ENCODE data around the gene VSX1.

Gene VSX1

DNA sequence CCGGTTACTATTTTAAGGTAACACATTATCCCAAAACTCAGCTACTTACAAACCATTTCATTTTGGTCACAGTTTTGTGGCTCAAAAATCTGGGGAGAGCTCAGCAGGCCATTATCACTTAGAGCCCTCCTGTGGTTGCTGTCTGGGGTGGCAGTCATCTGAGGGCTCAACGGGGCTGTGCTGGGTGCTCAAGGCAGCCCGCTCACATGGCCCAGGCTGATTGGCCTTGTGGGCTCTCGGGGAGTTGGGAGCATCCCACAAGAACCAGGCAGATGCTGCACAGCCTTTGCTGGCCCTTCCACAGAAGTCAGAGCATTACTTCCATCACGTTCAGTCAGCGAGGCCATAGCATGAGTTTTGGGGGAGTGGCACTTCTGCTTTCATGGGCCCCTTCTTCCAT is 6.3 kb upstream of the VSX1 start:
- TF ChIP-seq, protein P1, sequence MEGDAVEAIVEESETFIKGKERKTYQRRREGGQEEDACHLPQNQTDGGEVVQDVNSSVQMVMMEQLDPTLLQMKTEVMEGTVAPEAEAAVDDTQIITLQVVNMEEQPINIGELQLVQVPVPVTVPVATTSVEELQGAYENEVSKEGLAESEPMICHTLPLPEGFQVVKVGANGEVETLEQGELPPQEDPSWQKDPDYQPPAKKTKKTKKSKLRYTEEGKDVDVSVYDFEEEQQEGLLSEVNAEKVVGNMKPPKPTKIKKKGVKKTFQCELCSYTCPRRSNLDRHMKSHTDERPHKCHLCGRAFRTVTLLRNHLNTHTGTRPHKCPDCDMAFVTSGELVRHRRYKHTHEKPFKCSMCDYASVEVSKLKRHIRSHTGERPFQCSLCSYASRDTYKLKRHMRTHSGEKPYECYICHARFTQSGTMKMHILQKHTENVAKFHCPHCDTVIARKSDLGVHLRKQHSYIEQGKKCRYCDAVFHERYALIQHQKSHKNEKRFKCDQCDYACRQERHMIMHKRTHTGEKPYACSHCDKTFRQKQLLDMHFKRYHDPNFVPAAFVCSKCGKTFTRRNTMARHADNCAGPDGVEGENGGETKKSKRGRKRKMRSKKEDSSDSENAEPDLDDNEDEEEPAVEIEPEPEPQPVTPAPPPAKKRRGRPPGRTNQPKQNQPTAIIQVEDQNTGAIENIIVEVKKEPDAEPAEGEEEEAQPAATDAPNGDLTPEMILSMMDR (IDR thresholded peaks at IDR 0.05; ENCODE audit: control insufficient read depth, extremely low read depth, insufficient read depth), result no peak
- no peak overlapping the region for H3K4me3 ChIP-seq (ENCODE audit: low read depth, low read length)
- DNase-seq (ENCODE audit: low read depth), result no peak

DNA sequence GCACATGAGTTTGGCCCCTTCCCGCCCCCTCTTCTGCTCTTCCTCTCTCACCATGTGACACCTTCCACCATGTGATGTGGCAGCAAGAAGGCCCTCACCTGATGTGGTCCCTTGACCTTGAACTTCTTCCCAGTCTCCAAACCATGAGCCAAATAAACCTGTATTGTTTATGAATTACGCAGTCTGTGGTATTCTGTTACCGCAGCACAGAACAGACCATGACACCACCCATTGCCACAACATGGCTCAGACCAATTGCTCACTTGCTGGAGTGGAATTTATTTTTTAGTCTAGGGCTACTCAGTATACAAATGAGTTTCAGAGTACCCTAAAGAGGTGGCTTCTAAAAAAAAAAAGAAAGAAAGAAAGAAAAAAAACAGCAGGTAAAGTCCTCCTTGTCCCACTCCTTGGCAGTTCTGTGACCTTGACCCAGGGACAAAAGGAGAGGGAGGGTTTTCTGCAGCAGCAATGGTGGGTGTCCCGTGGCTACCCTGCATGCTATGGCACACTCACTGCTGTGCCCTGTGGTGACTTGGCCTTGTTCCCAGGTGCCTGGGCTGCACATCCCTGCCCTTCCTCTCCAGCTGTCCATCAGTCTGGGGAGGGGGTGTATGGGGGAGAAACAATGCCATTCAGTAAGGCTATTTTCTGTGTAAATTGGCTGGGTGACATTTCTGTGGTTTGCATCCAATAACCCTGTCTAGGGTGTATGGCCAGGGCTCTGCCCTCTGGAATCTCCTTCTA is 5.4 kb upstream of the VSX1 start:
- TF ChIP-seq, protein P1 (IDR thresholded peaks at IDR 0.05; ENCODE audit: control insufficient read depth, extremely low read depth, insufficient read depth), result no peak
- no peak for DNase-seq (ENCODE audit: low read depth)
- no peak overlapping the region for H3K4me3 ChIP-seq (ENCODE audit: low read depth, low read length)

DNA sequence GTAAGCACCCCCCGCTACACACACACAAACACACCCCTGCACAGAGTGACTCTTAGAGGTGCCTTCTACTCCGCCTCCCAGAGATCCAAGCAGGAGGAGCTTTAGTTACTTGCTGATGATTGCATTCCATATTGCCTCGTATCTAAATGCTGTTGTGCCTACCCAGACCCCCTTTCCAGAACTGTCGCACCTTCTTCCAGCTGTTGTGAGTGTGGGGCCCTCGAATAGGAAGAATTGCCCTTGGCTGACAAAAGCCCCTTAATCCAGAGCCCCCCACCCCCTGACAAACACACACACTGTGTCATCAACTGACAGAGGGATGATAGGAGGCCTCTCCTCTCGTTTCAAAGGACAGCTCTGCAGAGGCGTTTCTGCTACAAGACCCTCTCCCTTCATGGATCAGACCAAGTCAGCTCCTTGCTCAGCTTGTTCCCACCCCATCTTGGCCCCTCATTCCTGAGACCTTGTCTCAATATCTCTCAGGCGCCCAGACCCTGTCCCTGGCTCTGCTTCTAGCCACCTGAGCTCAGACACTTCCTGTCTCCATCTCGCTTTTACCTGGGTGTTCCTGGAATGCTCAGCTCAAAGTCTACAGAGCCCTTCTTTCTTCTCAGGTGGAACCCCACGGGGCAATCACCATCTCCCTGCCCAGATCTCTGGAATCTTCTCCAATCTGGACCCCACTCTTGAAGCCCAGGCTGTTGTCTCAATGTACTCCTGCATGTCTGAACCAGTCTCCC is 4.0 kb upstream of the VSX1 start:
- TF ChIP-seq, protein P1 (IDR thresholded peaks at IDR 0.05; ENCODE audit: control insufficient read depth, extremely low read depth, insufficient read depth), result no peak
- DNase-seq (ENCODE audit: low read depth), result no peak
- no peak overlapping the region for H3K4me3 ChIP-seq (ENCODE audit: low read depth, low read length)

DNA sequence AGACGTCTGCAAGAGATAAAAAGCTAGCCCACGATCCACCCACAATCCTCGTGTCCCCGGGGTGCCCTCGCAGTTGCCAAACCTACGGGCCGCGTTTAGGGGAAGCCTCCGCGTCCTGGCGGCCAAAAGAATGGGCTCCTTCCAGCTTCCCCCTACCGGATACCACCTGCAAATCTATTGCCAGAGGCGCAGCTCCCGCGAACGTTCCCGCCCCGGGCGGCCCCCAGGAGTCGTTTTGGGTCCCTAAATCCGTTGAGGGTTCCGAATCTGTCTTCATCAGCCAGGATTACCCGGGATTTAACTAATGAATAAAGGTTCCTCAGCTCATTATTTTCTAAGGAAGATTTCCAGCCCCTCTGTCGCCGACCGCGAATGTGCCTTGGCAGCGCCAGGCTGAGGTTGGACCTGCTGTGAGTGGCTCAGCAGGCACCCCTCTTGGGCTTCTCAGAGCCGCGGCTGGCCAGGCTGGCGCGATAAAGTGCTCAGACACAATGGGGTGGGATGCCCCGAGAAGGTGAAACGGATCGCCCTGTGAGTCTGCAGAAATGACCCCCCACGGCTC is 2.8 kb upstream of the VSX1 start:
- H3K4me3 ChIP-seq (ENCODE audit: low read depth, low read length), result no peak overlapping the region
- no peak for DNase-seq (ENCODE audit: low read depth)
- TF ChIP-seq, protein P1 (IDR thresholded peaks at IDR 0.05; ENCODE audit: control insufficient read depth, extremely low read depth, insufficient read depth), result no peak

DNA sequence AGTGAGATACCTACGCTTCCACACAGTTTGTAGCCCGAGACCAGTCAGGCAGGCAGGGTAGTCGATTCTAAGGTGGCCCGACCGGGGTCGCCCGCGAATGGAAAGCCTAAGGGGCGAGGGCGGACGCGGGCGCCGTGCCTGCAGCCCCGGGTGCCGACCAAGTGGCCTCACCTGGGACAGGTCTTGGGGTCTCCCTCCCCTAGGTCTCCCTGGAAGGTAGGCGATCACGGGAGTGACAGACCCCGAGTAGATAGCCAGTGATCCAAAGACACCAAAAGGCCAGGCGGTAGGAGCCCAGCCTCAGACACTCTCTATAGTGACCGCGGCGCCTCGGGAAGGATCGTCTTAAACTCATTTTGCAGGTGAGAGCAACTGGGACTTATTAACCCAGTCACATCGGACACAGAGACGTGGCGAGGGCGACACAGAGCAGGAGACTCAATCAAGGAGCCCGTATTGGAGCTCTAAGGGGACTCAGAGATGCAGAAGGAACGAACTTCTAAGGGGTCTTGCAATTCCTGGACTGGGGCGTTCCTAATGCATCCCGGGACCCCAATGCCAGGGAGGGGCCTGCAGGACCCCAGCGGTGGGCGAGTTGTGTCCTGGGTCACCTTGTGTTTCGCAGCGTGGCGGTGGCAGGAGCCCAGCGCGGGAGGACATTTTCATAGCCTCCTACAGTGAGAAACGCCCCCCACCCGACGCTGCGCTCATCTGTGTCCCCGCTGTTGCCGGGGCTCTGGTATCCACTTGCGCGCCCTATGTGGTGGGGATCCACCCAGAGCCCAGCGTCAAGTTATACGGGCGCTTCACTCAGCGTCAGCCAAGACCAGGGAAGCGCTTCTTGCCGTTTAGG is 2.1 kb upstream of the VSX1 start:
- no peak overlapping the region for H3K4me3 ChIP-seq (ENCODE audit: low read depth, low read length)
- DNase-seq (ENCODE audit: low read depth), result no peak
- TF ChIP-seq, protein P1 (IDR thresholded peaks at IDR 0.05; ENCODE audit: control insufficient read depth, extremely low read depth, insufficient read depth), result no peak

DNA sequence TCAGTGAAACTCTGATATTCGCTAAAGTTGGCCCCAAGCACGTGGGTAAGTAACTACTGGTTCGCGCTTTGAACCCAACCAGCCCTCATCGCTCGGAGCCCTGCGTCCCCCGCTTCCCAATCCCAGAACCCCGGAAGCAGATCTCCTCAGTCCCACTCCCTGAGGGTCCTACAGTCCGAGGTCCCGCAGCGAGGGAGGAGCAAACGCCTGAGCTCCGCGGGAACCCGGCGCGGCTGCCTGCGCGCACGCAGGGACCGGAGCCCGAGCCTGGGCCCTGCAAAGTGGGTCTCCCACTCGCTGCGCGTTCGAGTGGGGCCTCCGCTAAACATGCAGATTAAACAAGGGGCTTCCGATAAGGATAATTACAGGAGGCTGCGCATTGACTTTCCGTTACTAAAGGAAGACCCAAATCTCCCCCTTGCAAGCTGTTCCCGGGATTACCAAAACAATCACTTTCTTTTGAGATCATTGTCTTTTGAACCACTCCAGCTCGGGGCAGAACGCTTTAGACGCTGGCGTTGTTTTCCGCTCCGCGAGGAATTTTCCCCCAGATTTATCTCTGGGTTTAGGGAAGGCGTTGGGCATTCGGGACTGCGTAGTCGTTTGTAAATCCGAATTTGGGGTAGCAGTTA is 1.3 kb upstream of the VSX1 start:
- TF ChIP-seq, protein P1 (IDR thresholded peaks at IDR 0.05; ENCODE audit: control insufficient read depth, extremely low read depth, insufficient read depth), result no peak
- DNase-seq (ENCODE audit: low read depth), result no peak
- no peak overlapping the region for H3K4me3 ChIP-seq (ENCODE audit: low read depth, low read length)

Measured in LNCaP clone FGC (cell line).